ENCODE results near the gene JAK1. TPM values are rescaled to one million over a fixed set of nuclear protein-coding genes. Genes with fewer than 3 reads are reported as not detected.

The JAK1 gene
- total and polyA plus RNA-seq, 3 donors from 2014 or later, result 100 to 142 (median 117) TPM

DNA sequence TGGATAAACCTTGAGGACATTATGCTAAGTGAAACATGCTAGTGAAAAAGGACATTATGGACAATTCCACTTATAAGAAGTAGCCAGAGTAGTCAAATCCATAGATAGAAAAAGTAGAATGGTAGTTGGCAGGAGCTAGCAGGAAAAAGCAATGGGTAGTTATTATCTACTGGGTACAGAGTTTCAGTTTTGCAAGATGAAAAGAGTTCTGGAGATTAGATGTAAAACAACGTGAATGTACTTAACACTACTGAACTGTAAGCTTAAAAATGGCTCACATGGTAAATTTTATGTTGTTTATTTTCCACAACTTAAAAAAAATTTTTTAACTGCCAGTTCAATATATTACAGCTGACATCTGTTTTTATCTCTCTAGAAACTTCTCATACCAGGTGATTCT lies 19.4 kb downstream of the JAK1 start:
- no peak for TF ChIP-seq POLR2A (IDR thresholded peaks at IDR 0.05)
- TF ChIP-seq, protein P1, sequence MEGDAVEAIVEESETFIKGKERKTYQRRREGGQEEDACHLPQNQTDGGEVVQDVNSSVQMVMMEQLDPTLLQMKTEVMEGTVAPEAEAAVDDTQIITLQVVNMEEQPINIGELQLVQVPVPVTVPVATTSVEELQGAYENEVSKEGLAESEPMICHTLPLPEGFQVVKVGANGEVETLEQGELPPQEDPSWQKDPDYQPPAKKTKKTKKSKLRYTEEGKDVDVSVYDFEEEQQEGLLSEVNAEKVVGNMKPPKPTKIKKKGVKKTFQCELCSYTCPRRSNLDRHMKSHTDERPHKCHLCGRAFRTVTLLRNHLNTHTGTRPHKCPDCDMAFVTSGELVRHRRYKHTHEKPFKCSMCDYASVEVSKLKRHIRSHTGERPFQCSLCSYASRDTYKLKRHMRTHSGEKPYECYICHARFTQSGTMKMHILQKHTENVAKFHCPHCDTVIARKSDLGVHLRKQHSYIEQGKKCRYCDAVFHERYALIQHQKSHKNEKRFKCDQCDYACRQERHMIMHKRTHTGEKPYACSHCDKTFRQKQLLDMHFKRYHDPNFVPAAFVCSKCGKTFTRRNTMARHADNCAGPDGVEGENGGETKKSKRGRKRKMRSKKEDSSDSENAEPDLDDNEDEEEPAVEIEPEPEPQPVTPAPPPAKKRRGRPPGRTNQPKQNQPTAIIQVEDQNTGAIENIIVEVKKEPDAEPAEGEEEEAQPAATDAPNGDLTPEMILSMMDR (IDR thresholded peaks at IDR 0.05), result no peak

DNA sequence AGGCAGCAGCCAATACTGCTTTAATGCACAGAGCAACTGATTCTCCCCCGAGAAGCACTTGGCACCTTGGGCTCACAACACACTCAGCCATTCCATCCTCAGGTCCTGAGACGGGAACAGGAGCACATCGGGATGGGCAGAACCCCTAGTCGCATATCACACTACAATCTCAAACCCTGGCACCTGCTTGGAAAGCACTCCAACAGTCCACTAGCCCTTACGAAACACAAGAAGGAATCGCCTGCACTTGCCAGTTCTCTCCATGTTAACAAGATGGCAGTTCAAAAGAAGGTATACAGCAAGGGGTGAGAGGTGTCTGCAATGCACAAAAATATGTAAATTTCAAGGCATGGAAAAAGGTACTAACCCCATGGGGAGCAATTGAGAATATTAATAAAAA lies 21.4 kb downstream of the JAK1 start:
- peaks cover 3% of the 10 kb centered on the region for H3K4me1 ChIP-seq
- intact Hi-C loops (cut with DNase I; ENCODE audit: low total_unique reads), result no loop called here
- H3K4me3 ChIP-seq, result no peak overlapping the region
- no peaks in the 10 kb centered on the region for H3K36me3 ChIP-seq (ENCODE audit: low read depth, missing control alignments)
- no peak for TF ChIP-seq POLR2A (IDR thresholded peaks at IDR 0.05)
- TF ChIP-seq, protein P1 (IDR thresholded peaks at IDR 0.05), result no peak
- no peaks in the 10 kb centered on the region for H3K27me3 ChIP-seq
- WGBS, 2 donors, result 84 to 87% methylated on average over 6 of the region's 6 CpGs
- no peak for DNase-seq
- no peaks in the 10 kb centered on the region for H3K9me3 ChIP-seq
- no peak overlapping the region for H3K27ac ChIP-seq

More for the DNA sequence above, 19.4 kb downstream of the JAK1 start:
- Histone ChIP-seq H3K36me3 (ENCODE audit: low read depth, missing control alignments) (no peaks in the 10 kb centered on the region), H3K27me3 (no peaks in the 10 kb centered on the region), H3K4me1 (peaks cover 3% of the 10 kb centered on the region), H3K4me3 (no peak overlapping the region), H3K27ac (no peak overlapping the region), H3K9me3 (no peaks in the 10 kb centered on the region)
- no peak for DNase-seq
- intact Hi-C loops (cut with DNase I; ENCODE audit: low total_unique reads), result no loop called here
- WGBS, 2 donors, result 0% methylated on average over 1 of the region's 1 CpG

DNA sequence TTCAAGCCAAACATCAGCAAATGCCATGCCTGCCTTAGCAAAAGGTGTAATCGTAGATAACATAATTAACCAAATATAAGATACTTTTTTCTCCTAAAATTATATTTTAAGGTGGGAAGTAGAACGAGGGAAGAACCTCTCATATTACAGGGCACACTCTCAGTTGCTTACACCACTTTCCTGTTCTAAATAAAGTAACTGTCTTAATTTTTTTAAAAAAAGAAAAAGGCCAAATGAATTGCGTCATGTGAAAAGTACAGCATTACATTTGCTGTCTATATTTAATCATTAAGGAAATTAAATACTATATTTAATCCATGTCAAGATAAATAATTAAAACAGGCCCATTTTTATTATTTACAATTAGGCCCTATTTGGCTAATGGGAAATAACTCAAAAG lies 23.7 kb downstream of the JAK1 start:
- no peak for TF ChIP-seq POLR2A (IDR thresholded peaks at IDR 0.05)
- TF ChIP-seq, protein P1 (IDR thresholded peaks at IDR 0.05), result no peak
- DNase-seq, result no peak
- 40 to 43% methylated on average over 3 of the region's 3 CpGs for WGBS, 2 donors
- intact Hi-C loops (cut with DNase I; ENCODE audit: low total_unique reads), result no loop called here
- H3K4me3 ChIP-seq, result no peak overlapping the region
- H3K27me3 ChIP-seq, result no peaks in the 10 kb centered on the region
- no peaks in the 10 kb centered on the region for H3K36me3 ChIP-seq (ENCODE audit: low read depth, missing control alignments)
- H3K9me3 ChIP-seq, result no peaks in the 10 kb centered on the region
- no peak overlapping the region for H3K27ac ChIP-seq
- peaks cover 3% of the 10 kb centered on the region for H3K4me1 ChIP-seq

DNA sequence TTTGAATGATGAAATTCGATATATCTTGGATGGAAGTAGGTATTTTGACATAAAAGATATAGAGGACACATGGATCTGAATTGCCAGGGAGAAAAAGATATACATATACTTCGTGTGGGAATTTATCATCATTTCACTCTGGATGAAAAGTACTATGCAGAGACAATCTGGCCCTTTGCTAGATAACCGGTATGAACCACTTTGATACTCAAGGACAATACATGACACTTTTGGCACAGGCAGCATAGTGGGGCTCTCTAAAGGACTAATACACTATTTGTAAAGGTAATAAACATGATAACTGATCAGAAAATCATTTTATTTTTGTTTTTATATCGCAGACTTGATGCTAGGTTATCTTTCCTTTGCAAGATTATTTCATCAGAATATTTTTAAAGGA lies 24.2 kb downstream of the JAK1 start:
- H3K4me1 ChIP-seq, result peaks cover 3% of the 10 kb centered on the region
- intact Hi-C loops (cut with DNase I; ENCODE audit: low total_unique reads), result no loop called here
- no peak for DNase-seq
- H3K9me3 ChIP-seq, result no peaks in the 10 kb centered on the region
- TF ChIP-seq, protein P1 (IDR thresholded peaks at IDR 0.05), result no peak
- TF ChIP-seq POLR2A (IDR thresholded peaks at IDR 0.05), result no peak
- 70 to 76% methylated on average over 4 of the region's 4 CpGs for WGBS, 2 donors
- no peak overlapping the region for H3K4me3 ChIP-seq
- H3K36me3 ChIP-seq (ENCODE audit: low read depth, missing control alignments), result no peaks in the 10 kb centered on the region
- H3K27ac ChIP-seq, result no peak overlapping the region
- no peaks in the 10 kb centered on the region for H3K27me3 ChIP-seq

DNA sequence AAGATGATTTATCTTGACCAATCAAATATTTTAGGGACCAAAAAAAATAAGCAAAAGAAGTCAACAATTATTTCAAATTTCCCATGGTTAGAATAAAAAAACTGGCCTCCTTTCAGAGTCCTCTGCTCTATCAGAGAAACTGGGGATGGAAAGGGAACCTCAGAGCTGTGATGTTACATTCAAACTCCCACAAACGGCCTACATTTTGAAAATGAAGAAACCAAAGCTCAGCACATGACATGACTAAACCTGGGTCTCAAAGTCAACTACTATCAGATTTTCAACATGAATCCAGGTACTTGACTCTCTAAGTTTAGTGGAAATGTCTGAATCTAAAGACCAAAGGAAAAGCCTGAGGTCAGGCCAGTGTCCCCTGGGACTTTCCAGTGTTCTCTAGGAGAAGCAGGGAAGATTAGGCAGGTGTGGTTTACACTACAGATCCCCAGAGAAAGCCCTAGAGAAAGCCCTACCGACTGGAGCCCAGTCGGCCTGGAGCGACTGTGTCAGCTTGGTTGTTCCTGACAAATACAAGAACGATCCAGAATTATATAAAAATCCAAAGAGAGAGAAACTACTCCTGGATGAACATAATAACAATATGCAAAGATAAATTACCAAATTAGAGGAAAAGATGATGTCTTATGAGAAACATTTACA lies 24.8 kb downstream of the JAK1 start:
- Histone ChIP-seq H3K4me3 (no peak overlapping the region), H3K27me3 (no peaks in the 10 kb centered on the region), H3K4me1 (peaks cover 3% of the 10 kb centered on the region), H3K9me3 (no peaks in the 10 kb centered on the region), H3K27ac (no peak overlapping the region), H3K36me3 (ENCODE audit: low read depth, missing control alignments) (no peaks in the 10 kb centered on the region)
- TF ChIP-seq POLR2A (IDR thresholded peaks at IDR 0.05), result no peak
- TF ChIP-seq, protein P1 (IDR thresholded peaks at IDR 0.05), result no peak
- no peak for DNase-seq
- intact Hi-C loops (cut with DNase I; ENCODE audit: low total_unique reads), result no loop called here
- WGBS, 2 donors, result 66 to 72% methylated on average over 5 of the region's 5 CpGs
